Right lung (tissue), 5 donors: ENCODE results near the gene TBC1D2B. TPM values are rescaled to one million over a fixed set of nuclear protein-coding genes. Genes with fewer than 3 reads are reported as not detected.

Experiments used
- DNase-seq, 2 donors: peaks; one replicate each; pipeline ENCODE4 v3.0.0-alpha.2; 2013
- polyA plus RNA-seq, 5 donors: library from polyadenylated mRNA; unstranded; fragments of 120-200 nt; gene quantifications; one replicate each; pipeline versions ENCODE4 v1.2.1 to v1.2.3, GENCODE V29; 2013; ENCODE audit warnings: inconsistent platforms in 1 of 5, low replicate concordance in 1 of 5; ENCODE audit not compliant: insufficient read length in 5 of 5, insufficient read depth in 1 of 5

TBC1D2B gene
- polyA plus RNA-seq, 5 donors, result 39.5 to 48.7 (median 40.9) TPM

GRCh38 chr15:78100886-78101285 is 23.4 kb upstream of the TBC1D2B start:
- DNase-seq, result no peak

DNA sequence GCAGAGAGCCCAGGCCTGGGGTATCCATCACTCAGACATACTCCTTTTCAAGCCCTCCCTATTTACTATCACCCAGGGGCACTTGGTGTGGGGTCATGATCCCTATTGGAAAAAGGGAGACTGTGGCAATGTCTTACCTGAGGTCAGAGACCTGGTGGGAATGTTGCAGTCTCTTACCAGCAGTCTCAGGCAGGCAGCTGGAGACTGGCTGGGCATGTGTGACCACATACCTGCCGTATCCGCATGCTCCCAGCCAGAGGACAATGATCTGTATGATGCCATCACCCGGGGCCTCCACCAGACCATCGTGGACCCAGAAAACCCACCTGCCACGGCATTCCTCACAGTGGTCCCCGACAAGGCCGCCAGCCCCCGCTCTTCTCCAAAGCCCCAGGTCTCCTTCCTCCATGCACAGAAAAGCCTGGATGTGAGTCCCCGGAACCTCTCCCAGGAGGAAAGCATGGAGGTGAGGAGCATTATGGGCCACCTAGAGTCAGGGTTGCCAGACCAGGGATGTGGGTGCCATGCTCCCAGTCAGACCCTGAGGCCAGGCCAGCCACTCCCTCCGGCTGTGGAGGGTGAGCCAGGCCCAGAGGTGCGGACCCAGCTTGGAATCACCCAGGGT is 20.7 kb upstream of the TBC1D2B start:
- no peak for DNase-seq

- no peak for DNase-seq
Observed at GRCh38 chr15:78097667-78098066, 20.2 kb upstream of the TBC1D2B start.

DNA sequence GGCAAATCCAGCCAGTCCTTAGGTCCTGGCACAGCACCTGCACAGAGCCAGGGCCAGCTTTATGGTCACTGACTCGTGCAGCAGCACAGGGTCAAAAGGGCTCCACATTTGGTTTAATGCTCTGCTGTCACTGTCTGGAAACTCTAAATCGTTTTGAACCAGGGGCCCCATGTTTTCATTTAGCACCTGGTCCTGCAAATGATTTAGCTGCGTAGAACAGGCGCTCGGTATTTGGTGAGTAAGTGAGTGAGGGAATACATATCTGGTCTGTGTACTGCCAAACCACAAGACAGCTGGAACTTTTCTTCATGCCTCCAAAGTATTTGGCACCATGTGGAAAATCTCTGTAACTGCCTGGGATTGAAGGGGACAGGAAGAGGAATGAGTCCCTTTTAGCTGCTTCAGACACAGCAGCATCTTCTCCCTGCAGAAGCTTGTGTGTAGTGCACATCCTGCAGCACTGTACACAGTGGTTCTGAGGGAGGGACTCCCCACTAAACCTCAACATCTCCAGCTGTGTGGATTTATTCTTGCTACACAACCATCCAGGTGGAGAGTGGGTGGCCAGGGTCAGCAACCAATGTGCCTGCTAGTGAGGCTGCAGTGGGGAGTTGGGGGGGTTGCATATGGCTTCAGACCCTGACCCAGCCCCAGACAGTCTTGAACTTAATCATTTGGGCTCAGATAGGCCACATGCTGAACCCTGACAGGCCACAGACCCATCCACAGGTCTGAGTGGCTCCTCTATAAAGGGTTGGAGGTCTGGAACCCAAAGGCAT is 15.9 kb upstream of the TBC1D2B start:
- peak; percentile 79 to 81 for DNase-seq

DNA sequence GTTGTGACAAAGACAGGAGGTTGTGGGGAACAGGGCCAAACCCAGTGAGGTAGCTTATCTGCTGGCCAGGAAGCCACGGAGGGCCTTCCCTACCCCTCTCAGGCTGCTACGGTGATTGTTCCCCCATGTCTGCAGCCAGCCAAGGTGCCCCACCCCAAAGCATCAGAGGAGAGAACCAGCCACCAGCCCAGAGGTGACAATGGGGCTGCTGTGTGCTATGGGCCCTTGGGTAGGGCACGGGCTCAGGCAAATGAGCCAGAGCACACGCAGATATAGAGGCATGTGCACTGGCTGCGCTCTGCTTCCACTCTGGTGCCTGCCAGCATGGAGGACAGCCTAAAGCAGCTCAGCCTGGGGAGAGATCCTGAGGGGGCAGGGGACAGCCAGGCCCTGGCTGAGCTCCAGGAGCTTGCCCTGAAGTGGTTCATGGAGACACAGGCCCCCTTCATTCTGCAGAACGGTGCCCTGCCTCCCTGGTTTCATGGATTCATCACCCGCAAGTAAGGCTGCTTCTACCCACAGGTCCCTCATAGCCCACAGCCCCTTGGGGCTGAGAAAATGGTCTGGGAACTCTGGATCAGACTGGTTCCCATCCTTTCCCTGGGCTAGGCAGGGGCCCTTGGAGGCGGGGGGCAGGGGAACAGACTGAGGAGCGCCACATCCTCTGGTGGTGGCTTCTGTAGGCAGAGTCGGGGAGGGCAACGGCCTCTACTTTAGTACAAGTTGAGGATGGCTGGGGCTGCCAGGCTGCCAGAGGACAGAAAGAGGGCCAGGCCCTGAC is 14.9 kb upstream of the TBC1D2B start, which contains the start of gene SH2D7:
SH2D7 (plus strand) TSS at position 301 of the 781 bp plus-strand sequence; CDS start at position 325, 24 bp downstream.
- DNase-seq, result no peak

DNA sequence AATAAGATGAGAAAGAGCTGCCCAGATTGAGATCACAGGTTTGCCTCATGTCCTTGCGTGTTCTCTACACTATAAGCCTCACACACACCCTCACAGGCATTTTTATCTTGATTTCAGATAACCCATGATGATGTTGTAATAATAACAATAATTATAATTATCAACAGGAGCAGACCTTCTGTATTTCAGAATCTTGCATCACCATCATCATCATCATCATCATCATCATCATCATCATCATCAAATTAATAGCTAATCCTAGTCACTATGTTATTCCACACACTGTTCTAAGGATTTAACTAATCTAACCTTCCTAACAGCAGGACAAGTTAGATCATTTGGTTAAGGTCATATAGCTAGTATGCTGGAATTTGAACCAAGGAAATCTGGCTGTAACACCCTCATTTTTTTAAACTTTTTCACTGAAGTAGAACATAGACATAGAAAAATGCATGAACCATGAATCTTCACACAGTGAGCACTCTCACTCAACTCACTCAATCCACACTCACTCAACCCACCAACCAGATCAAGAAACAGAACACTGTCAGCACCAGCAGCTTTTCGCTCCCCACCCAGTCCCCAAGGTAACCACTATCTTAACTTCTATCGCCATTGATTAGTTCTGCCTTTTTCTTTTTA is 13.0 kb upstream of the TBC1D2B start:
- DNase-seq, result no peak

GRCh38 chr15:78088773-78089080 is 11.2 kb upstream of the TBC1D2B start:
- no peak for DNase-seq

DNA sequence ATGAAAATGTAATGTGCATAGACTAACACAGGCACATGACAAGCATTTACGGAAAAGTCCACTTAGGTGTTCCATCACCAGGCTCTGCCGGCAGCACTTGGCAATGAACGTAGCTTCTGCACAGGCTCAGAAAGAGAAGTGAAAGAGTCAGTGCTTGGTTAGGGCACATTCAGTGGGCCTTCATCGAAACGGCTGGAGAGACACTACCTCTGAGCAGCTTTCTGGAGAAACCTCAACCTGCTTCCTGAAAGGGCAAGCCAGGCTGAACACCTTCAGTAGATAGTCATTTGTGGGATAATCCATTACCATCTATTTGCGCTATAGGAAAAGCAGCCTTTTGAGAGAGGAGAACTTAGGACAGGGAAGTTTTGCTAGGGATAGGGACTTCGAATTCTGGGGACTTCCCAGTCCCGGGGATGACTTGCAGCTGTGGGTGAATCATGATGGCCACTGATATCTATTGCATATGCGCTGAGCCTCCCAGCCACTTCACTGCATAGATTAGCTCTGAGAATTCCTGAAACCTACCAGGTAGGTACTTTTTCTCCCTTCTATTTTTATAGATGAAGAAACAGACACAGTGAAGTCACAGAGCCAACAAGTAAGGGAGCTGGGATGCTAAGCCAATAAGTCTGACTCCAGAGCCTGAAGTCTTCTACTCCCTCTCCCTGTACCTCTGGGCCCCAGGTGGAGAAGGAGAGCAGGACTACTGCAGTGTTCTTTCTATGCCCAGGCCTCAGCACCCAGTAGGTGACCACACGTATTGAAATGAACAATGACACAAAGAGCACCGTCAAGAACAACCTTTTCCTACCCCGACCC is 10.7 kb upstream of the TBC1D2B start:
- DNase-seq, result no peak

DNA sequence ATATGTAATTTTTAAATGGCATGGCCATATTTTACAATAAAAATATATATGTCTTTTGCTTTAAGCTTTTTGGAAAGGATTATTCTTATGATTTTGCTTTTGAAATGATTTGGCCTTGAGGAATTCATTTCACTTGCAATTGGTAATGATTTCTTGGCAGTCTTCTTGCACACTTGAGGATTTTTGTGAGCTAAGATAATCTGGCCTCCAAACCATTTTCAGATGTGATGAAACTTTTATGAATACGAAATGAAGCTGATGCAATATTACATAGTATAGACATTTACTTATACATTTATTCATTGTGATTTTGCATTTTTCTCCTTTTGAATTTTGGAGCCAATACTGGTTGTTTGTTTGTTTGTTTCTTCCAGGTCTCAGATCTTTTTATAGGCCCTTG is 8.4 kb upstream of the TBC1D2B start:
- DNase-seq, result no peak

DNA sequence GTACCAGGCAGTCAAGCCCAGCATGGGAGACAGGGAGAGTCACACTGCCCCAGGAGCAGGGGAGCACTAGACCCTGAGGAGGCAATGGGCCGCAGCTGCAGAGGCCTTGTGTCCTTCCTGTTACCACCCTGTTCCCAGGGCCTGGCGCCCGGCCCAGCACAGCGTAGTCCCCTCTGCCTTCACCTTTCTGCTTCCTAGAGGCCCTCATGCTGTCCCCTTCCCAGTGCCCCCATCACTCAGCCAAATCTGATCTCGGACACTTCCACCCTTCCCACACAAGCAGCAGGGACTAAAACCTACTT is 6.9 kb upstream of the TBC1D2B start:
- DNase-seq, result no peak

DNA sequence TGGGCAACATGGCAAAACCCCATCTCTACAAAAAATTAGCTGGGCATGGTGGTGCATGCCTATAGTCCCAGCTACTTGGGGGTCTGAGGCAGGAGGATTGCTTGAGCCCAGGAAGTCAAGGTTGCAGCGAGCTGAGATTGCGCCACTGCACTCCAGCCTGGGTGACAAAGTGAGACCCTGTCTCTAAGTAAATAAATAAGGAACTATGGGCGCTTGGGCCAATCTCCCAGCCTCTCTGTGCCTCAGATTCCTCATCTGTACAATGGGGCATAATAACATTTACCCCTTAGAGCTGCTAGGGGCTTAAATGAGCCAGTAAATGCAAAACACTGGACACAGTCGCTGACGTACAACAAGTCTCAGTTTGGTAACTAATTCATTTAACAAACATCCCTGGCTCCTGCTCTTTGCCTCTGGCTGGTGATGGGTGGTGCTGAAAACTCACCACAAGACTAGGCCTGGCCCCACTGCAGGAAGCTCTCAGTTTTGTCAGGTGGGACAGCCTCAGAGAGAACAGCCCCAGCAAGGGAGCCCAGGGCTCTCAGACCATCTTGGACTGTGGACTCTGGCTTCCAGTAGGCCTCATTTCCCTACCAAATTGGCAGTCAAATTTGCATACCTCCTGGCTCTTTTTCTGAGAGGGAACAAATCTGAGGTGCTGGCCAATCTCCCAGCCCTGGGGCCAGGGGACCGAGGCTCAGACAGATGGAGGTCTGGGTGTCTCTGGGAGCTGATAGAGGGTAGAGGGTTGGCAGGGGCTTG is 6.4 kb upstream of the TBC1D2B start:
- no peak for DNase-seq

- no peak for DNase-seq
Observed at GRCh38 chr15:78083186-78083585, 5.7 kb upstream of the TBC1D2B start.

GRCh38 chr15:78082743-78083110 is 5.2 kb upstream of the TBC1D2B start:
- DNase-seq, result no peak

DNA sequence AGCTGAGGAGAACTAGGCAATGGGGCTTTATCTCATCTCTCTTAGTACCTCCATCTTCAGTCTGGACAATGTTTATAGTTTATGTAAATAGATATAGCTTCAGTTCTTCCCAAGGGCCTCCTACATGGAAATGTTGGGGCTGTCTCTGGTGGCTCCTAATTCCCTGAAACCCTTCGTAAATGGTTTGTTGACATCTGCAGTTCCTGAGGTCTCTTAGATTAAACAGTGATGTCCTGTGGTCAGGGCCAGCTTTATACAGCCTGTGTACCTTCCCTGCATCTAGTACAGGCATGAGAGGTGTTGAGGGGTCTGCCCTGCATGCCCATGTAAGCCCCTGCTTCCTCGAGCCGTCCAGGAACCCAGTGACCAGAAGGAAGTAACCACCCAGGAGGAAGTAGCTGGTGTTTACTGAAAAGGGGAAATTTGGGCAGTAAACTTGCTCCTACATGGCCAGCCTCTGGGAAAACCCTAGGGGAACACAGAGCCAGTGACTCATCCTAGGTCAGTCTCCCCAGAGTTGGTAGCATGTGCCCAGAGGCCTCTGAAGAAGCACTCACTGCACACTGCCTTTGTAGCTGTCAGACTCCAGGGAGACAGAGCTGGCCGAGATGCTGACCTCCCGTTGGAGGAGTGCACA is 4.7 kb upstream of the TBC1D2B start:
- DNase-seq, result no peak

- no peak for DNase-seq
Observed at GRCh38 chr15:78080088-78080460, 2.6 kb upstream of the TBC1D2B start.

GRCh38 chr15:78079298-78080087 is 2.0 kb upstream of the TBC1D2B start:
- DNase-seq, result no peak

DNA sequence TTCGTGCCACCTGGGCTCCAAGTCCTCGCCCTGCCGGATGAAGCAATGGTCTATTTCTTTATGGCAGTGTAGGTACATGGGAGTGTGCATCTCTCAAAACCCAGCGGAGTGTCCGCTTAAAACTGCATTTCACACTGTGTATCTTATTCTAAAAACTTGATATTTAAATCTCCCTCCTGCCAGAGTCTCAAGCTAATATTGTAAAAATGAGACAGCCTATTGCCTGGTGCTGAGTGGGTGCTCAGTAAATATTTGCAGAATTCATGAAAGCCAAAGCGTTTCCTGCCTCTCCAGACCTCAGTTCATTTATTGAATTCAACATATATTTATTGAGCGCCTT is 330 bp upstream of the TBC1D2B start:
- no peak for DNase-seq

DNA sequence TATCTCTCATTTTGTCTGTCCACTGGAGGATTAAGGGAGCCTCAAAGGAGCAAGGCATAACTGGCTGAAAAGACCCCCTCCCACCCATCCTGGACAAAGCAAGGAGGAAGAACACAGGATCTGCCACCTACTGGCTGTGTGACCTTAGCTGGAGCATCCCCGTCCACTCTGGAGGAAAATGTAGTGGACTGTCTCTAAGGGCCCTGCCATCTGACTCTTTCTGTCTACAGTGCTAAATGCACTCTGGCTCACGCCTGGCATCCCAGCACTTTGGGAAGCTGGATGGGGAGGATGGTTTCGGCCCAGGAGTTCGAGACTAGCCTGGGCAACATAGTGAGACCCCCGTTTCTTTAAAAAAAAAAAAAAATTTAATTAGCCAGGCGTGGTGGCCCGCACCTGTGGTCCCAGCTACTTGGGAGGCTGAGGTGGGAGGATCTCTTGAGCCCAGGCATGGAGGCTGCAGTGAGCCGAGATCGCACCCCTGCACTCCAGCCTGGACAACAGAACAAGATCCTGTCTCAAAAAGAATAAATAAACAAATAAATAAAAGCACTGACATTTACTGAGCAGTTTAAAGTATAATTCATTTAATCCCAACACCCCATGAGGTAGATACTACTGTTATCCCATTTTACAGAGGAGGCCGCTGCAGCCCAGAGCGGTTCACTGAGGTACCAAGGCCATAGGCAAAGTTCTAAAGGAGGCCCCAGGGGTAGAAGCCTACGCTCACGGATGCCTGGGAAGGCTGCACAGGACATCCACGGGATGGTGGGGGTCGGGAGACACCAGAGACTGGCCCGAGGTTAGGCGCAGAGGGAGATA is 1.1 kb downstream of the TBC1D2B start:
- DNase-seq, result no peak
